Measurements from ENCODE around the gene LIPK. TPM values are rescaled to one million over a fixed set of nuclear protein-coding genes. Genes with fewer than 3 reads are reported as not detected.

Gene LIPK
- total and polyA plus RNA-seq, 4 donors, result not detected

- no peaks in the 10 kb centered on the region for H3K9me3 ChIP-seq (ENCODE audit: control insufficient read depth in 4 of 4, low read length in 3 of 4)
- H3K4me3 ChIP-seq (ENCODE audit: low read depth in 1 of 3, low read length in 3 of 3), result no peak overlapping the region
- TF ChIP-seq NR2F2 (IDR thresholded peaks at IDR 0.05), result no peak
- TF ChIP-seq RAD21 (IDR thresholded peaks at IDR 0.05), result no peak
- no peaks in the 10 kb centered on the region for H3K36me3 ChIP-seq (ENCODE audit: control insufficient read depth in 4 of 4, insufficient read depth in 3 of 4, low read depth in 1 of 4, low read length in 3 of 4)
- H3K27ac ChIP-seq (ENCODE audit: low read depth in 1 of 2, low read length in 2 of 2), result no peak overlapping the region
- H3K9ac ChIP-seq (ENCODE audit: low read depth in 1 of 2, low read length in 2 of 2), result no peak overlapping the region
- no peak for DNase-seq (ENCODE audit: low spot score)
- H3K27me3 ChIP-seq (ENCODE audit: control insufficient read depth in 4 of 4, insufficient read depth in 4 of 4, low read length in 3 of 4), result no peaks in the 10 kb centered on the region
- 82% methylated on average over 1 of the region's 1 CpG for WGBS
- peaks cover 0 to 11% (median 2%) of the 10 kb centered on the region in 4 donors for H3K4me1 ChIP-seq (ENCODE audit: control insufficient read depth in 4 of 4, insufficient read depth in 4 of 4, low read length in 3 of 4)
Observed at GRCh38 chr10:88762906-88763305, 56.9 kb downstream of the LIPK start.

- H3K9me3 ChIP-seq (ENCODE audit: control insufficient read depth in 4 of 4, low read length in 3 of 4), result no peaks in the 10 kb centered on the region
- WGBS, result 83% methylated on average over 1 of the region's 1 CpG
- no peaks in the 10 kb centered on the region for H3K36me3 ChIP-seq (ENCODE audit: control insufficient read depth in 4 of 4, insufficient read depth in 3 of 4, low read depth in 1 of 4, low read length in 3 of 4)
- peaks cover 2 to 11% (median 3%) of the 10 kb centered on the region in 4 donors for H3K4me1 ChIP-seq (ENCODE audit: control insufficient read depth in 4 of 4, insufficient read depth in 4 of 4, low read length in 3 of 4)
- TF ChIP-seq NR2F2 (IDR thresholded peaks at IDR 0.05), result no peak
- no peak for TF ChIP-seq CTCF (IDR thresholded peaks at IDR 0.05; ENCODE audit: low read depth, low read length, missing input control)
- H3K9ac ChIP-seq (ENCODE audit: low read depth in 1 of 2, low read length in 2 of 2), result no peak overlapping the region
- no peak for DNase-seq (ENCODE audit: low spot score)
- no peak overlapping the region for H3K4me3 ChIP-seq (ENCODE audit: low read depth in 1 of 3, low read length in 3 of 3)
- no peaks in the 10 kb centered on the region for H3K27me3 ChIP-seq (ENCODE audit: control insufficient read depth in 4 of 4, insufficient read depth in 4 of 4, low read length in 3 of 4)
- H3K27ac ChIP-seq (ENCODE audit: low read depth in 1 of 2, low read length in 2 of 2), result no peak overlapping the region
Observed at GRCh38 chr10:88763441-88763840, 57.4 kb downstream of the LIPK start.

- WGBS, result 97% methylated on average over 3 of the region's 3 CpGs
- Histone ChIP-seq H3K27ac (ENCODE audit: low read depth in 1 of 2, low read length in 2 of 2) (no peak overlapping the region), H3K9ac (ENCODE audit: low read depth in 1 of 2, low read length in 2 of 2) (no peak overlapping the region), H3K4me1 (ENCODE audit: control insufficient read depth in 4 of 4, insufficient read depth in 4 of 4, low read length in 3 of 4) (peaks cover 3 to 15% (median 4%) of the 10 kb centered on the region in 4 donors), H3K9me3 (ENCODE audit: control insufficient read depth in 4 of 4, low read length in 3 of 4) (no peaks in the 10 kb centered on the region), H3K36me3 (ENCODE audit: control insufficient read depth in 4 of 4, insufficient read depth in 3 of 4, low read depth in 1 of 4, low read length in 3 of 4) (no peaks in the 10 kb centered on the region), H3K4me3 (ENCODE audit: low read depth in 1 of 3, low read length in 3 of 3) (no peak overlapping the region), H3K27me3 (ENCODE audit: control insufficient read depth in 4 of 4, insufficient read depth in 4 of 4, low read length in 3 of 4) (no peaks in the 10 kb centered on the region)
- DNase-seq (ENCODE audit: low spot score), result no peak
- TF ChIP-seq CTCF (IDR thresholded peaks at IDR 0.05; ENCODE audit: low read depth, low read length, missing input control) (no peak), NR2F2 (IDR thresholded peaks at IDR 0.05) (no peak), ZBTB33 (IDR thresholded peaks at IDR 0.05) (no peak), RXRA (IDR thresholded peaks at IDR 0.05) (no peak), SP1 (IDR thresholded peaks at IDR 0.05) (no peak), FOXA1 (IDR thresholded peaks at IDR 0.05) (no peak), HNF4G (IDR thresholded peaks at IDR 0.05) (no peak), GABPA (IDR thresholded peaks at IDR 0.05 in 1 of 2, conservative IDR thresholded peaks at IDR 0.05 in 1 of 2) (no peak), FOXA2 (IDR thresholded peaks at IDR 0.05) (no peak), MAX (IDR thresholded peaks at IDR 0.05) (no peak)
Observed at GRCh38 chr10:88764110-88764509, 58.1 kb downstream of the LIPK start.
